ENCODE measurements around the gene PCAT7.
"Not testable (repeated sequence)": the region's sequence is repeated elsewhere in the genome, so short reads cannot be mapped to it uniquely, and the experiment has no call there.

PCAT7 gene

DNA sequence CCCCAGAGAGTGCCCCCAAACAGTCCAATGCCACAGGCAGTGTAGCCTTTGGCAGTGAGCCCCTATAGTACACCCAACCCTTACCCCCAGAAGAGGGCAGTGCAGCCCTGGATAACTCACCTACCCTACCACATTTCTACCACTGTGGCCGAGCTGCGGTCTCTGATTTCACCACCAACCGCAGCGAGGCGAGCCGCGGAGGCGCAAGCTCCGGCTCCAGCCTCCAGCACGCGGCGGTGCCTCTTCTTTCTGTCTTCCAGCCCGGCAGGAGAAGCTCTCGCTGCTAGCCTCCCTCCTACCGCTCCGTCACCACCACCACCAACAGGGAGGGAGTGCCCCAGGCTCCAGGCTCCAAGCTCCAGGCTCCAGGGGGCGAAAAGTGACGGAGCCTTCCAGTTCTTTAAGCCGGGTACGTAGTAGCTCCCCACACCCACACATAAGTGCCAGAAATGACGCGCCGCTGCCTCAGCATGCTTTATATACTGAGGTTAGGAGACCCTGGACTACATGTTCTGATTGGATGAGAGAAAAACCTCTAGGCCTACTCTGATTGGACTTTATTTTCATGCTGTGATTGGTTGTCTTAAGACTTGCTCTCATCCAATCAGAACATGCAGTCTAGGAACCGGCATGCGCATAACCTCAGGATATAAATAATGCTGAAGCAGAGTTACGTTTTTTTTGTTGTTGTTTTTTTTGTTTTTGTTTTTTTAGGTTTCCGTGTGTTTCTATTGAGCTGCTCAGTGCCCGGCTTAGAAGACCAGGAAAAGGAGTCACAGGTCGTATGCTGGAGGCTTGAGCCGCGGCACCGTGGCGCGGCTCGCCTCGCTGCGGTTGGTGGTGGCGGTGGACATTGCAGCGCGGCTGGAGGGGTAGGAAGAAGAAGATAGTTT lies at the start of gene PCAT7:
Gene PCAT7, plus strand, starts transcription at position 645 of the 893 bp plus-strand sequence.
- Histone ChIP-seq H3K4me3 (peak within 1 kb of the TSS; percentile 83), H3K9ac (ENCODE audit: insufficient read length) (peak within 1 kb of the TSS; percentile 76), H3K9me3 (ENCODE audit: low read depth, low read length) (no peaks in the 10 kb centered on the region), H3K36me3 (ENCODE audit: insufficient read depth, low read length) (no peaks in the 10 kb centered on the region), H3K27ac (peak within 1 kb of the TSS; percentile 73; the same call in 1 of the 2 replicates)
- DNase-seq (ENCODE audit: low read depth, low spot score), result peak; percentile 44
- TF ChIP-seq POLR2AphosphoS5 (IDR thresholded peaks at IDR 0.05; ENCODE audit: borderline replicate concordance, low read depth, low read length) (peak; percentile 66; the same call in 1 of the 2 replicates), EZH2 (IDR thresholded peaks at IDR 0.05) (no peak)

DNA sequence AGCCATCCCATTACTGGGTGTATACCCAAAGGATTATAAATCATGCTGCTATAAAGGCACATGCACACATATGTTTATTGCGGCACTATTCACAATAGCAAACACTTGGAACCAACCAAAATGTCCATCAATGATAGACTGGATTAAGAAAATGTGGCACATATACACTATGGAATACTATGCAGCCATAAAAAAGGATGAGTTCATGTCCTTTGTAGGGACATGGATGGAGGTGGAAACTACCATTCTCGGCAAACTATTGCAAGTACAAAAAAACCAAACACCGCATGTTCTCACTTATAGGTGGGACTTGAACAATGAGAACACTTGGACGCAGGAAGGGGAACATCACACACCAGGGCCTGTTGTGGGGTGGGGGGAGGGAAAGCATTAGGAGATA lies 48.5 kb upstream of the PCAT7 start:
- H3K36me3 ChIP-seq (ENCODE audit: insufficient read depth, low read length); DNase-seq (ENCODE audit: low read depth, low spot score): not testable (repeated sequence)

GRCh38 chr9:94507531-94508258 lies 47.2 kb upstream of the PCAT7 start:
- H3K36me3 ChIP-seq (ENCODE audit: insufficient read depth, low read length), result no peaks in the 10 kb centered on the region
- H3K4me3 ChIP-seq, result no peak overlapping the region
- H3K27ac ChIP-seq, result no peak overlapping the region
- no peak for DNase-seq (ENCODE audit: low read depth, low spot score)
- H3K9ac ChIP-seq (ENCODE audit: insufficient read length), result no peak overlapping the region
- no peaks in the 10 kb centered on the region for H3K9me3 ChIP-seq (ENCODE audit: low read depth, low read length)
- TF ChIP-seq EZH2 (IDR thresholded peaks at IDR 0.05), result no peak
- no peak for TF ChIP-seq POLR2AphosphoS5 (IDR thresholded peaks at IDR 0.05; ENCODE audit: borderline replicate concordance, low read depth, low read length)

More for the DNA sequence above, 48.5 kb upstream of the PCAT7 start:
- not testable (repeated sequence) for H3K9ac ChIP-seq (ENCODE audit: insufficient read length); H3K27ac ChIP-seq; H3K4me3 ChIP-seq; H3K9me3 ChIP-seq (ENCODE audit: low read depth, low read length)

DNA sequence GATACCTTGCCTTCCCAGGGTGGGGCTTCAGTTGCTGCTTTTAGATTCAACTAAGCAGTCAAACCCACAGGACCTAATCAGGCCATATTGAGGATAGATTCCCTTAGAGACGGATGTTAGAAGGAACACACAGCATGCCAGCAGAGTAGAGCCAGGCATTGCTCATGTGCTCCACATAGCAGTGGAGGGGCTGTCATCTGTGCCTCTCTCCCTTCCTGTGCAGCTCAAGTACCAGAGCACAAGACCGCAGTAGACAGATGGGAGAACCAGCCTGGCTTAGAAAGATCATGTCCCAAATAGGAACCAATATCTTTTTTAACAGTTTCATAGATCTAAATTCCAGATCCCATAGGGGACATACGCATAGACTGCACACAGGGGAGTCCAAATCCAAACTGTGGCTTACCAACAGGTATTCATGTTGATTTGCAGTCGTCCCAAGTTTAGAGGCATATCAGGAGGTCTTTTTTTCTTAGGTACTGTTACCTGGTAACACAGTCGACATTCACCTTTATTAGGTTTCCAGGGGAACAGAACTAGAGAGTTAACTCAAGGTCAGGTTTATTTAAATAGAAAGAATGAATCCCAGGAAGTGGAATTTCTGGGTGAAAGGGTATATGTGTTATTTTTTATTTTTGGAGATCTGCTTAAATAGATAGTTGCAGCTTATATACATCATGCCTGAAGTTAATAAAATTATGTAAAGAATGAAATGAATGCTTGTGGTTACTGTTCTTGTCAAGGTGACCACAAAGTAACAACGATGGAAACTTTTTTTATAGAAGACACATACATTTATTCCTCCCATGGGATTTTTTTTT lies 43.5 kb upstream of the PCAT7 start:
- no peak for TF ChIP-seq POLR2AphosphoS5 (IDR thresholded peaks at IDR 0.05; ENCODE audit: borderline replicate concordance, low read depth, low read length)
- no peak for TF ChIP-seq EZH2 (IDR thresholded peaks at IDR 0.05)
- no peak for TF ChIP-seq FOXP2 (optimal IDR thresholded peaks at IDR 0.05; ENCODE audit: control extremely low read depth, extremely low read length, insufficient read depth)
- H3K9me3 ChIP-seq (ENCODE audit: low read depth, low read length), result no peaks in the 10 kb centered on the region
- H3K27ac ChIP-seq, result peak overlapping the region; percentile 23; the same call in 1 of the 2 replicates
- peak overlapping the region; percentile 62; the same call in 1 of the 2 replicates for H3K4me3 ChIP-seq
- H3K36me3 ChIP-seq (ENCODE audit: insufficient read depth, low read length), result no peaks in the 10 kb centered on the region
- DNase-seq (ENCODE audit: low read depth, low spot score), result no peak
- H3K9ac ChIP-seq (ENCODE audit: insufficient read length), result no peak overlapping the region

GRCh38 chr9:94511955-94512265 lies 43.0 kb upstream of the PCAT7 start:
- TF ChIP-seq FOXP2 (optimal IDR thresholded peaks at IDR 0.05; ENCODE audit: control extremely low read depth, extremely low read length, insufficient read depth), result no peak
- TF ChIP-seq EZH2 (IDR thresholded peaks at IDR 0.05), result no peak
- no peak for TF ChIP-seq POLR2AphosphoS5 (IDR thresholded peaks at IDR 0.05; ENCODE audit: borderline replicate concordance, low read depth, low read length)
- H3K36me3 ChIP-seq (ENCODE audit: insufficient read depth, low read length), result no peaks in the 10 kb centered on the region
- DNase-seq (ENCODE audit: low read depth, low spot score), result peak; percentile 61
- H3K9me3 ChIP-seq (ENCODE audit: low read depth, low read length), result no peaks in the 10 kb centered on the region
- H3K4me3 ChIP-seq, result peak overlapping the region; percentile 62
- H3K9ac ChIP-seq (ENCODE audit: insufficient read length), result peak overlapping the region; percentile 37
- peak overlapping the region; percentile 70; the same call in 1 of the 2 replicates for H3K27ac ChIP-seq

DNA sequence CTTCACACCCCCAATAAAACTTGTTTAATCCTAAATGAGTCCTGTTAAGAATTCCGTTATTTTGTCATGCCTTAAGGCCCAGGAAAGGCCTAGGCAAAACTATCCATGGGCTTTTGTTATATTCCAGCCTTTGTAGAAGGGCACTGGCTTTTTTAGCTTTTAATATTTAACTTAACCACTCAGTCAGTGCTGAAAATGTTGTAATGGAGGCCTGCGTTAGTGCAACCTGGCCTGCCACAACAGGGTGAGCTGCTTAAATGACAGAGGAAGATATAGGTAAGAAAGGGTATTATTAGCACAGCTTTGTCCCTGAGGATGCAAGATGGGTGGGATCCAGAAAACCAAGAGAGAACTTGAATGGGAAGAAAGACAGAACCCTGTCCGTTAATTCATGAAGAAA lies 40.2 kb upstream of the PCAT7 start:
- TF ChIP-seq EZH2 (IDR thresholded peaks at IDR 0.05) (no peak), FOXP2 (optimal IDR thresholded peaks at IDR 0.05; ENCODE audit: control extremely low read depth, extremely low read length, insufficient read depth) (no peak), POLR2AphosphoS5 (IDR thresholded peaks at IDR 0.05; ENCODE audit: borderline replicate concordance, low read depth, low read length) (no peak)
- no peak overlapping the region for H3K4me3 ChIP-seq
- H3K36me3 ChIP-seq (ENCODE audit: insufficient read depth, low read length), result no peaks in the 10 kb centered on the region
- DNase-seq (ENCODE audit: low read depth, low spot score), result no peak
- no peak overlapping the region for H3K27ac ChIP-seq
- H3K9ac ChIP-seq (ENCODE audit: insufficient read length), result no peak overlapping the region
- no peaks in the 10 kb centered on the region; the same call in 1 of the 2 replicates for H3K9me3 ChIP-seq (ENCODE audit: low read depth, low read length)

DNA sequence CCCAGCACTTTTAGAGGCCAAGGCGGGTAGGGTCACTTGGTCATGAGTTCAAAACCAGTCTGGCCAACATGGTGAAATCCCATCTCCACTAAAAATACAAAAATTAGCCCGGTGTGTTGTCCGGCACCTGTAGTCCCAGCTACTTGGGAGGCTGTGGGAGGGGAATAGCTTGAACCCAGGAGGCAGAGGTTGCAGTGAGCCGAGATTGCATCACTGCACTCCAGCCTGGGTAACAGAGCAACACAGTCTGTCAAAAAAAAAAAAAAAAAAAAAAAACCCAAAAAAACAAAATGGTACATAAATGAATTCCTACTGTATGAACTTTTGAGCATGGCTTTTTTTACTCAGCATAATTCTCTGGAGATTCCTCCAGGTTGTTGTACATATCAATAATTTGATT lies 37.6 kb upstream of the PCAT7 start:
- TF ChIP-seq FOXP2 (optimal IDR thresholded peaks at IDR 0.05; ENCODE audit: control extremely low read depth, extremely low read length, insufficient read depth) (no peak), EZH2 (IDR thresholded peaks at IDR 0.05) (no peak), POLR2AphosphoS5 (IDR thresholded peaks at IDR 0.05; ENCODE audit: borderline replicate concordance, low read depth, low read length) (no peak)
- no peak overlapping the region for H3K4me3 ChIP-seq
- no peaks in the 10 kb centered on the region for H3K36me3 ChIP-seq (ENCODE audit: insufficient read depth, low read length)
- no peak overlapping the region for H3K9ac ChIP-seq (ENCODE audit: insufficient read length)
- no peak for DNase-seq (ENCODE audit: low read depth, low spot score)
- H3K9me3 ChIP-seq (ENCODE audit: low read depth, low read length), result peaks cover 2% of the 10 kb centered on the region; the same call in 1 of the 2 replicates
- no peak overlapping the region for H3K27ac ChIP-seq

DNA sequence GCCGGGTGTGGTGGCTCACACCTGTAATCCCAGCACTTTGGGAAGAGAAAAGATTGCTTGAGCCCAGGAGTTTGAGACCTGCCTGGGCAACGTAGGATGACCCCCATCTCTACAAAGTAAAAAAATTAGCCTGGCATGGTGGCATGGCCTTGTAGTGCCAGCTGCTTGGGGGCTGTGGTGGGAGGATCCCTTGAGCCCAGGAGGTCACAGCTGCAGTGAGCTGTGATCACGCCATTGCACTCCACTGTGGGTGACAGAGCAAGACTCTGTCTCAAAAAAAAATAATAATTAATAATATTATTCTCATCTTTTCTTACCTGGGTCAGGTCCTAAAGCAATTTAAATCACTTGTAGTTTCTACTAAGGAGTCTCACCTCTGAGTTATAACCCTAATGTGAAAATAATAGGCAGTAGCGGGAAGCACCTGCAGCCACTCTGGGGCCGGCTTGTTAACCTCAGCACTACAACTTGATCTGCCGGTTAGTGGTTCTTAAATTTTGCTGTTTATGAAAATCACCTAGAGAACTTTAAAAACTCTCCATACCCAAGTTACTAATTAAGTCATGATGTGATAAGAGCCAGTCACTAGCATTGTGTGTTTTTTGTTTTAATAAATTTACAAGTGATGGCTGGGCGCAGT lies 29.4 kb upstream of the PCAT7 start:
- no peak for DNase-seq (ENCODE audit: low read depth, low spot score)
- Histone ChIP-seq H3K36me3 (ENCODE audit: insufficient read depth, low read length) (no peaks in the 10 kb centered on the region), H3K9ac (ENCODE audit: insufficient read length) (no peak overlapping the region), H3K9me3 (ENCODE audit: low read depth, low read length) (peaks cover 2% of the 10 kb centered on the region; the same call in 1 of the 2 replicates), H3K27ac (no peak overlapping the region), H3K4me3 (no peak overlapping the region)
- TF ChIP-seq FOXP2 (optimal IDR thresholded peaks at IDR 0.05; ENCODE audit: control extremely low read depth, extremely low read length, insufficient read depth) (no peak), EZH2 (IDR thresholded peaks at IDR 0.05) (no peak), POLR2AphosphoS5 (IDR thresholded peaks at IDR 0.05; ENCODE audit: borderline replicate concordance, low read depth, low read length) (no peak)

Measured in SK-N-MC (cell line).